ENCODE data around the gene MBLAC1. TPM values are rescaled to one million over a fixed set of nuclear protein-coding genes. Genes with fewer than 3 reads are reported as not detected.

MBLAC1 gene
- total RNA-seq, 1 experiment from 2014 or later = 1.4 TPM

DNA sequence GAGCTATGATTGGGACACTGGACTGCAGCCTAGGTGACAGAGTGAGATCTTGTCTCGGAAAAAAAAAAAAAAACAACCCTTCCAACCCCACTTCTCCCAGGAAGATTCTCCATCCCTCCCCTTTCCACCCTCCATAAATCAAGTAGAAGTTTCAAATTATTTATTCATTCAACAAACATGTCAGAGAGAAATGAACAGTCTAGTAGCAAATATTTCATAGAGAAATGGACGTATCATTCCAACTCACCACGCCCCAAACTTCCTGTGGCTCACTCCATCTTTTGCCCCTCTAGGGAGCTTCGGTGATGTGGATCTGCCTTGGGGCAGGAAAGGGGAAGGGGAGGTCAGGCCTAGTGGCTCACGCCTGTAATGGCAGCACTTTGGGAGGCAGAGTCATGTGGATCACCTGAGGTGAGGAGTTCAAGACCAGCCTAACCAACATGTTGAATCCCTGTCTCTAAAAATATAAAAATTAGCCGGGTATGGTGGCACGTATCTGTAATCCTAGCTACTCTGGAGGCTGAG, 32.4 kb downstream of the MBLAC1 start:
- no peaks in the 10 kb centered on the region for H3K27me3 ChIP-seq
- H3K4me1 ChIP-seq = peaks cover 3% of the 10 kb centered on the region; the same call in 1 of the 2 replicates
- H3K27ac ChIP-seq = peak overlapping the region; percentile 53
- peak; percentile 39 to 41 for DNase-seq
- H3K9me3 ChIP-seq (replicated peaks) = no peaks in the 10 kb centered on the region
- peak overlapping the region; percentile 100 for H3K4me3 ChIP-seq
- H3K36me3 ChIP-seq = peaks cover 11% of the 10 kb centered on the region

- H3K4me3 ChIP-seq = no peak overlapping the region
- H3K9me3 ChIP-seq (replicated peaks) = no peaks in the 10 kb centered on the region
- DNase-seq = peak in 1 of 2 experiments; percentile 1
- peaks cover 3% of the 10 kb centered on the region; the same call in 1 of the 2 replicates for H3K4me1 ChIP-seq
- H3K27ac ChIP-seq = no peak overlapping the region
- H3K27me3 ChIP-seq = no peaks in the 10 kb centered on the region
- peaks cover 11% of the 10 kb centered on the region for H3K36me3 ChIP-seq
These were observed 33.3 kb downstream of the MBLAC1 start for GRCh38 chr7:100160067-100160466.

GRCh38 chr7:100163006-100163531, 36.3 kb downstream of the MBLAC1 start:
- Histone ChIP-seq H3K27me3 (no peaks in the 10 kb centered on the region), H3K4me1 (peaks cover 8% of the 10 kb centered on the region), H3K9me3 (replicated peaks) (no peaks in the 10 kb centered on the region), H3K4me3 (no peak overlapping the region), H3K36me3 (no peaks in the 10 kb centered on the region), H3K27ac (no peak overlapping the region)
- DNase-seq = no peak

- H3K36me3 ChIP-seq = no peaks in the 10 kb centered on the region
- H3K27me3 ChIP-seq = no peaks in the 10 kb centered on the region
- peaks cover 8% of the 10 kb centered on the region for H3K4me1 ChIP-seq
- H3K9me3 ChIP-seq (replicated peaks) = no peaks in the 10 kb centered on the region
- no peak for DNase-seq
- H3K27ac ChIP-seq = no peak overlapping the region
- H3K4me3 ChIP-seq = no peak overlapping the region
These were observed 37.1 kb downstream of the MBLAC1 start for GRCh38 chr7:100163871-100164270.

- H3K27me3 ChIP-seq = no peaks in the 10 kb centered on the region
- DNase-seq = no peak
- no peaks in the 10 kb centered on the region for H3K36me3 ChIP-seq
- no peak overlapping the region for H3K4me3 ChIP-seq
- peaks cover 13% of the 10 kb centered on the region for H3K4me1 ChIP-seq
- H3K9me3 ChIP-seq (replicated peaks) = no peaks in the 10 kb centered on the region
- H3K27ac ChIP-seq = no peak overlapping the region
These were observed 39.7 kb downstream of the MBLAC1 start for GRCh38 chr7:100166317-100166940.

GRCh38 chr7:100166970-100167911, 40.5 kb downstream of the MBLAC1 start:
- H3K4me3 ChIP-seq = peak overlapping the region; percentile 55
- no peaks in the 10 kb centered on the region for H3K36me3 ChIP-seq
- no peak overlapping the region for H3K27ac ChIP-seq
- peak; percentile 52 to 62 for DNase-seq
- no peaks in the 10 kb centered on the region for H3K9me3 ChIP-seq (replicated peaks)
- H3K27me3 ChIP-seq = no peaks in the 10 kb centered on the region
- H3K4me1 ChIP-seq = peaks cover 13% of the 10 kb centered on the region

- H3K36me3 ChIP-seq = no peaks in the 10 kb centered on the region
- H3K9me3 ChIP-seq (replicated peaks) = no peaks in the 10 kb centered on the region
- H3K4me3 ChIP-seq = peak overlapping the region; percentile 55
- DNase-seq = peak in 1 of 2 experiments; percentile 45
- peaks cover 13% of the 10 kb centered on the region for H3K4me1 ChIP-seq
- H3K27me3 ChIP-seq = no peaks in the 10 kb centered on the region
- H3K27ac ChIP-seq = peak overlapping the region; percentile 63
These were observed 41.2 kb downstream of the MBLAC1 start for GRCh38 chr7:100167912-100168323.

GRCh38 chr7:100169147-100169850, 42.5 kb downstream of the MBLAC1 start:
- peaks cover 13% of the 10 kb centered on the region for H3K4me1 ChIP-seq
- DNase-seq = peak in 1 of 2 experiments; percentile 53
- peak overlapping the region; percentile 63 for H3K27ac ChIP-seq
- H3K9me3 ChIP-seq (replicated peaks) = no peaks in the 10 kb centered on the region
- H3K36me3 ChIP-seq = peaks cover under 1% of the 10 kb centered on the region
- no peaks in the 10 kb centered on the region for H3K27me3 ChIP-seq
- peak overlapping the region; percentile 55 for H3K4me3 ChIP-seq

GRCh38 chr7:100170101-100170897, 43.5 kb downstream of the MBLAC1 start:
- Histone ChIP-seq H3K27me3 (no peaks in the 10 kb centered on the region), H3K9me3 (replicated peaks) (no peaks in the 10 kb centered on the region), H3K4me3 (no peak overlapping the region), H3K36me3 (peaks cover 8% of the 10 kb centered on the region), H3K27ac (no peak overlapping the region), H3K4me1 (peaks cover 13% of the 10 kb centered on the region)
- no peak for DNase-seq

DNA sequence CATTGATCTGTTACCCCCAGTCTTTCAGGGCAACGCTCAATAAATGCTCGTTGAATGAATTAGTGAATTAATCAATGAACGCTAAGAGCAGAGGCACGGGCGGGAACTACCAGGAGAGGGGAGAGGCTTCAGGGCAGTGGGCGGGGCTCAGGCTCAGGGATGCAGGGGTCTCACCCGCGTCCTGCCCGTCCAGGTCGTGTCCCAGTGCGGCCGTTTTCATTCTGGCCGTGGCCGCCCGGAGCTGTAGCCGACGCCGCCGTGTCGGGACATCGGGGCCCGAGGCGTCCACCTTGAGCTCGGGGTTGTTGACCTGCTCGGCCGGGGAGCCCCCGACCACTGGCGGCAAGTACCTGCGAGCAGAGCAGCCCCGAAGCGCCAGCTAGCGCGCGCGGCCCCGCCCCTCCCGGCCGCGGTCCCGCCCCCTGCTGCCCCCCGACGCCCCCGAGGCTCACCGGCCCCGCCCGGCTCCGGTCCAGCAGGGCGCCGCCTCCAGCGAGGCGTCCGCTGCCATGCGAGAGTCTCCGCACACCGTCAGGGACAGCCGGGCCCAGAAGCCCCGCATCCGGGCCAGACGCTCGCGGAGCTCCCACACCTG, 44.4 kb downstream of the MBLAC1 start:
- Histone ChIP-seq H3K27ac (no peak overlapping the region), H3K4me3 (no peak overlapping the region), H3K36me3 (peaks cover 8% of the 10 kb centered on the region), H3K9me3 (replicated peaks) (no peaks in the 10 kb centered on the region), H3K27me3 (no peaks in the 10 kb centered on the region), H3K4me1 (peaks cover 13% of the 10 kb centered on the region)
- DNase-seq = no peak

DNA sequence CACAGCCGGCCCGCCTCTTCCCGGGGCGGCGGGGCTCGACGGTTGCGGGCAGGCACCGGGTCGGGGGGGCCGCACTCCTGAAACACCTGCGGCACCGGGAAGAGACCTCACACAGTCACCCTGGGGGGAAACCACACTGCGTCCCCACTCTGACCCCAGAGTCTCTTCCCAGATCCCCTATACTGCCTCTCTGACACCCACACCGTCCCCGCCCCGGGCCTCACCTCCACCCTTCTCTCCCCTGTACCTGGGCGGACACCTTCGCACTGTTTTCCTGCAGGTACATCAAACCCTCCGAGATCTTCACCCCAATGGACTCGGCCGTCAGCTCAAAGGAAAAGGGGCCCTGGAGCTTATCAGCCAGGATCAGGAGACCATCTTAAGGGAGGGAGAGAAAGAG, 45.1 kb downstream of the MBLAC1 start:
- Histone ChIP-seq H3K9me3 (replicated peaks) (no peaks in the 10 kb centered on the region), H3K27ac (no peak overlapping the region), H3K4me1 (peaks cover 16% of the 10 kb centered on the region), H3K27me3 (no peaks in the 10 kb centered on the region), H3K4me3 (no peak overlapping the region), H3K36me3 (peaks cover 8% of the 10 kb centered on the region)
- DNase-seq = no peak

DNA sequence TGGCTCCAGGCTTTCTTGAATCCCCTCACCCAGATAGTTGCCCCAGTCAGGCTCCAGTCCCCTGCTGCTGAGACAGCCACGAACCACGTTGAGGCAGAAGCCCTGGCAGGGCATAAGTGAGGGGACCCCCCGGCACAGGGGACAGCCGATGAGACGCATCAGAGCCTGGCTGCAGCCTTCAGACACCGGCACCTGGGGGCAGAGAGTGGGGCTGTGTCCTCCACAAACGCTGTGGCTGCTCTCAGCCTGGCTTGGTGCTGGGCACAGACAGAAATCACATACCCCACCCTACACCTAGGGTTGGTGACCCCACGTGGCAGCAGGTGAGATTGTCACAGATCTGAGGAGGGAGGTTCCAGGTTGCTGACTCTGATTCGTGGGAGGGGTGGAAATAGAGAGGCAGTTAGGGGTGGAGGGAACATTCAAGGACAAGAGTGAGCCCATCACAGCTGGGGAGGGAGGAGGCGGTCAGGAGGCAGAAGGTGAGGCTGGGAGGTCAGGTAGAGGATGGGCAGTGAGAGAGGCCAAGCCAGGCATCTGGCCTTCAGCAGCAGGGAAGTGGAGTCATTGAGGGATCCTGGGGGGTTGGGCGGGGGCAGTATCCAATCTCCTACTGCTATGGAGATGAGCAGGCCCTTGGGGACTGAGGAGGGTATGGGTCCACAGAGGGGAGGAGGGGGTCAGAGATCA, 47.2 kb downstream of the MBLAC1 start:
- peaks cover 8% of the 10 kb centered on the region for H3K36me3 ChIP-seq
- DNase-seq = no peak
- peaks cover 8% of the 10 kb centered on the region; the same call in 1 of the 2 replicates for H3K4me1 ChIP-seq
- H3K27ac ChIP-seq = no peak overlapping the region
- H3K27me3 ChIP-seq = no peaks in the 10 kb centered on the region
- H3K9me3 ChIP-seq (replicated peaks) = no peaks in the 10 kb centered on the region
- H3K4me3 ChIP-seq = no peak overlapping the region

- peaks cover 8% of the 10 kb centered on the region for H3K36me3 ChIP-seq
- no peaks in the 10 kb centered on the region for H3K9me3 ChIP-seq (replicated peaks)
- no peak overlapping the region for H3K27ac ChIP-seq
- H3K4me1 ChIP-seq = peaks cover 4% of the 10 kb centered on the region; the same call in 1 of the 2 replicates
- H3K27me3 ChIP-seq = no peaks in the 10 kb centered on the region
- no peak overlapping the region for H3K4me3 ChIP-seq
- no peak for DNase-seq
These were observed 47.8 kb downstream of the MBLAC1 start for GRCh38 chr7:100174582-100174981.
